NCI-H2081 treated with DMSO at 0.1 percent for 48 hours (cell line): ENCODE results near the gene SAMD4A.

Source experiments
- DNase-seq: peaks from one replicate; lab custom pipeline; 2025; lab: John Stamatoyannopoulos, UW

Gene SAMD4A

GRCh38 chr14:54805070-54805444, 238.1 kb downstream of the SAMD4A start:
- no peak for DNase-seq

GRCh38 chr14:54805445-54806322, 238.8 kb downstream of the SAMD4A start:
- DNase-seq: peak; percentile 47

- DNase-seq: no peak
Observed at GRCh38 chr14:54806616-54807015, 239.7 kb downstream of the SAMD4A start.

- DNase-seq: no peak
Observed at GRCh38 chr14:54807428-54807827, 240.5 kb downstream of the SAMD4A start.

GRCh38 chr14:54807881-54808280, 241.0 kb downstream of the SAMD4A start:
- no peak for DNase-seq

GRCh38 chr14:54808326-54809161, 241.6 kb downstream of the SAMD4A start:
- DNase-seq: no peak

- DNase-seq: no peak
Observed at GRCh38 chr14:54809767-54810166, 242.8 kb downstream of the SAMD4A start.

- no peak for DNase-seq
Observed at GRCh38 chr14:54812617-54813016, 245.7 kb downstream of the SAMD4A start.

GRCh38 chr14:54813081-54813480, 246.2 kb downstream of the SAMD4A start:
- DNase-seq: no peak

GRCh38 chr14:54814076-54814475, 247.1 kb downstream of the SAMD4A start:
- DNase-seq: no peak

GRCh38 chr14:54815016-54815415, 248.1 kb downstream of the SAMD4A start:
- DNase-seq: no peak

GRCh38 chr14:54815515-54815914, 248.6 kb downstream of the SAMD4A start:
- no peak for DNase-seq

GRCh38 chr14:54816450-54816849, 249.5 kb downstream of the SAMD4A start:
- no peak for DNase-seq

- no peak for DNase-seq
Observed at GRCh38 chr14:54817506-54817905, 250.6 kb downstream of the SAMD4A start.

GRCh38 chr14:54818201-54819133, 251.5 kb downstream of the SAMD4A start:
- peak; percentile 95 for DNase-seq

GRCh38 chr14:54822685-54823084, 255.8 kb downstream of the SAMD4A start:
- no peak for DNase-seq

- no peak for DNase-seq
Observed at GRCh38 chr14:54823757-54824549, 257.0 kb downstream of the SAMD4A start.

GRCh38 chr14:54828037-54828436, 261.1 kb downstream of the SAMD4A start:
- no peak for DNase-seq

GRCh38 chr14:54829486-54830224, 262.7 kb downstream of the SAMD4A start:
- no peak for DNase-seq

- no peak for DNase-seq
Observed at GRCh38 chr14:54830650-54831049, 263.7 kb downstream of the SAMD4A start.
